Brain microvascular endothelial cell (primary cell): ENCODE results near the gene KAZN.

Experiments used
- DNase-seq: peaks from one replicate; pipeline ENCODE4 v3.0.0-alpha.2; 2020
- H3K27ac ChIP-seq: fragments of 250-450 bp; sonication (Bioruptor Pico); 2 replicates; pipeline ENCODE4 v1.5.1; 2020; ENCODE audit warnings: mild to moderate bottlenecking, moderate library complexity
- H3K27me3 ChIP-seq: fragments of 250-450 bp; sonication (Bioruptor Pico); replicated peaks from 2 replicates; pipeline ENCODE4 v1.5.1; 2020; ENCODE audit warnings: mild to moderate bottlenecking
- H3K36me3 ChIP-seq: fragments of 250-450 bp; sonication (Bioruptor Pico); replicated peaks from 2 replicates; pipeline ENCODE4 v1.5.1; 2020; ENCODE audit warnings: mild to moderate bottlenecking
- H3K4me3 ChIP-seq: 2 replicates; pipeline ENCODE4 v1.5.1; 2011; ENCODE audit warnings: low read depth, mild to moderate bottlenecking, control low read depth, low read length, moderate library complexity
- CTCF ChIP-seq: IDR thresholded peaks from 2 replicates; pipeline ENCODE4 v1.5.1; 2011; ENCODE audit warnings: low read depth, mild to moderate bottlenecking, moderate library complexity, low read length, control low read depth, inconsistent platforms; ENCODE audit errors: missing control alignments
- in situ Hi-C: cut with HindIII; loops from 2 replicates; pipeline ENCODE4 v1.10.0; 2017; ENCODE audit warnings: low sequenced_read_pairs, low pct_ligation_motif_present

The KAZN gene

GRCh38 chr1:14976256-14976655 is 377.8 kb downstream of the KAZN start:
- Histone ChIP-seq H3K4me3 (no peak overlapping the region), H3K27me3 (no peaks in the 10 kb centered on the region), H3K27ac (no peak overlapping the region), H3K36me3 (no peaks in the 10 kb centered on the region)
- no peak for TF ChIP-seq CTCF
- in situ Hi-C loops, result no loop called here
- DNase-seq, result no peak

- Histone ChIP-seq H3K36me3 (no peaks in the 10 kb centered on the region), H3K27ac (no peak overlapping the region), H3K4me3 (no peak overlapping the region), H3K27me3 (no peaks in the 10 kb centered on the region)
- no peak for DNase-seq
- TF ChIP-seq CTCF, result no peak
- in situ Hi-C loops, result no loop called here
Observed at GRCh38 chr1:14977338-14977931, 378.9 kb downstream of the KAZN start.

- no peak overlapping the region for H3K4me3 ChIP-seq
- H3K36me3 ChIP-seq, result no peaks in the 10 kb centered on the region
- in situ Hi-C loops, result no loop called here
- H3K27ac ChIP-seq, result no peak overlapping the region
- DNase-seq, result peak; percentile 69
- no peak for TF ChIP-seq CTCF
- H3K27me3 ChIP-seq, result no peaks in the 10 kb centered on the region
Observed at GRCh38 chr1:14980621-14981218, 382.2 kb downstream of the KAZN start.

GRCh38 chr1:14982029-14982428 is 383.5 kb downstream of the KAZN start:
- H3K27ac ChIP-seq, result no peak overlapping the region
- H3K36me3 ChIP-seq, result no peaks in the 10 kb centered on the region
- H3K4me3 ChIP-seq, result no peak overlapping the region
- DNase-seq, result no peak
- no peaks in the 10 kb centered on the region for H3K27me3 ChIP-seq
- in situ Hi-C loops, result no loop called here
- no peak for TF ChIP-seq CTCF

GRCh38 chr1:14983277-14983676 is 384.8 kb downstream of the KAZN start:
- no peak for DNase-seq
- no peak overlapping the region for H3K27ac ChIP-seq
- in situ Hi-C loops, result no loop called here
- peak; percentile 16 for TF ChIP-seq CTCF
- no peak overlapping the region for H3K4me3 ChIP-seq
- no peaks in the 10 kb centered on the region for H3K27me3 ChIP-seq
- H3K36me3 ChIP-seq, result no peaks in the 10 kb centered on the region

GRCh38 chr1:14986168-14986567 is 387.7 kb downstream of the KAZN start:
- no peaks in the 10 kb centered on the region for H3K27me3 ChIP-seq
- no peak for TF ChIP-seq CTCF
- H3K36me3 ChIP-seq, result no peaks in the 10 kb centered on the region
- H3K27ac ChIP-seq, result no peak overlapping the region
- no peak overlapping the region for H3K4me3 ChIP-seq
- in situ Hi-C loops, result no loop called here
- no peak for DNase-seq
